Stimulated activated CD8-positive, alpha-beta memory T cell treated with anti-CD3 and anti-CD28 coated beads, Interleukin-7, amount 100 ng/mL, for 48 hours (primary cell): Measurements from ENCODE around the gene CDC73.
"Not testable (repeated sequence)": the region's sequence is repeated elsewhere in the genome, so short reads cannot be mapped to it uniquely, and the experiment has no call there.

Experiments used
- DNase-seq, 2 donors: peaks; one replicate each; pipeline ENCODE4 v3.0.0-alpha.2; 2020; ENCODE audit warnings: low read depth in 1 of 2; ENCODE audit errors: extremely low read depth in 1 of 2

Gene CDC73

DNA sequence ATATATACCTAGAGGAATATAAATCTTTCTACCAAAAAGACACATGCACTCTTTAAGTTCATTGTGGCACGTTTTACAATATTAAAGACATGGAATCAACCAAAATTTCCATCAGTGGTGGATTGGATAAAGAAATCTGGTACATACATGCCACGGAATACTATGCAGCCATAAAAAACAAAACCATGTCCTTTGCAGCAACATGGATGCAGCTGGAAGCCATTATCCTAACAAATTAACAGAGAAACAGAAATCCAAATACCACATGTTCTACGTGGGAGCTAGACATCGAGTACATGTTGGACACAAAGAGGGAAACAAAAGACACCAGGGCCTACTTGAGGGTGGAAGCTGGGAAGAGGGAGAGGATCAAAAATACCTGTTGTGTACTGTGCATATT, 97.6 kb downstream of the CDC73 start:
- no peak for DNase-seq

DNA sequence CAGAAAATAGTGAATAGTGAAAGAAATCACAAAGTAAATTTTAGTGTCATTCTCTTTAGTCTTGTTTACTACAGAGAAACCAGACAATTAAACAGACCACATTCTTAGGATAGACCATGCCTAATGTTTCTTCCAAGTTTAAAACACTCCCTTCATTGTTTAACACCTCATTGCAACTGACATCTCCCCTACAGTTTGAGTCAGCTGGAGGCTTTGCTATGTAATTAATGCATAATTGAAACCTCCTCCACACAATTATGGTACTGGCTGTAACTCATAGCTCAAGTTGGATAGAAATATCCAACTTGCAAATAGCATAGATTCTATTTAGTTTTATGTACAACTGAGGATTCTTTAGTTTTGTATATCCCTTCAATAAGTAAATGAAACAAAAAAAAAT, 99.8 kb downstream of the CDC73 start:
- DNase-seq, result no peak

DNA sequence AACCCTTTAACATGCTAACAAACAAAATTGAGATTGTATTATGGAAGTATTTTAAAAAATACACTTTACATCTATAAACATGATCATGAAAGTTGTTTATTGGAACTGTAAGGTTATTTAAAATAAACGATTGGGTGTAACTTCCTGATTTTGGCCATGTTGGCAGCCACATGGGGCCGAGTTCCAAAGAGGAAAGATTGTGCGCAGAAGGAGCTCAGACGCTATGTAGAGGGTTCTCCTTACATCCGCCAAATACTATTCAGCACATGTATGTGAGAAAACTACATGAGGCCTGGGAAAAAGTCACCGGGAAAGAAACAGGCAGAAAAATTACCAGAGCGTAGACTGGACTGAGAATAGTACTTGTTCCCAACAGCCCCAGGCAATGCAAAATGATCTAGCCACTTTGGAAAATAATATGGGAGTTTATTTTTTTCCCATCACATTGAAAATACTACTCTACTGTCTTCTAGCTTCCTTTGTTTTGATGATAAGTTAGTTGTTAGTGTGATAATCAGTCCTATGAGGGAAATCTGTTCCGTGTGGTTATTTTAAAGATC, 100.3 kb downstream of the CDC73 start:
- no peak for DNase-seq

DNA sequence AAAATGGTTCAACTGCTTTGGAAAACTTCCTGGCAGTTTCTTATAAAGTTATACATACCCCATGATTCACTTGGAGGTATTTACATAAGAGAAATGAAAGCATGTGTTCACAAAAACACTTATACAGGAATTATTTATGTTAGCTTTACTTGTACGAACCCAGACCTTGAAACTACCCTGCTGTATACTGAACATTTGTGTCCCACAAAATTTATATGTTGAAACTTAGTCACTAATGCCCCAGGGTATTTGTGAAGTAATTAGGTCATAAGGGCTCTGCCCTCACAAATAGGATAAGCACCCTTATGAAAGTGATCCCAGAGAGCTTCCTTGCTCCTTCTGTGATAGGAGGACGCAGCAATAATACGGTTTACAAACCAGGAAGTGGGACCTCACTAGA, 107.3 kb downstream of the CDC73 start:
- DNase-seq, result no peak

DNA sequence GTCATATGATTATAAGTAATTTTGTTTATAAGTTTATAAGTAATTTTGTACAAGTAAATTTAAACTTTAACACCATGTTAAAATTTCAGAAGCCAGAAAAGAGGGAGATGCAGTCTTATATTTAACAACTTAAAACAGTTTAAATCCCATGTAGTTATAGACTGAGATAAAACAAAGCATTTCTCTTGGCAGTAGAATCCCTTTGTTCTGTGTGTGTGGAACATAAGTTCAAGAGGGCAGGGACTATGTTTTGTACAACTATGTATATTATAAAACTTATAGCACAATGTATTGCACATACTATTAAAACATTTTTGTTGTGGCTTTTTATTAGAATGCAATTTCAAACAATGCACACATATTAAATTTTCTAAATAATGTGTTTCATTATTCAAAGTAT, 109.3 kb downstream of the CDC73 start:
- not testable (repeated sequence) for DNase-seq

DNA sequence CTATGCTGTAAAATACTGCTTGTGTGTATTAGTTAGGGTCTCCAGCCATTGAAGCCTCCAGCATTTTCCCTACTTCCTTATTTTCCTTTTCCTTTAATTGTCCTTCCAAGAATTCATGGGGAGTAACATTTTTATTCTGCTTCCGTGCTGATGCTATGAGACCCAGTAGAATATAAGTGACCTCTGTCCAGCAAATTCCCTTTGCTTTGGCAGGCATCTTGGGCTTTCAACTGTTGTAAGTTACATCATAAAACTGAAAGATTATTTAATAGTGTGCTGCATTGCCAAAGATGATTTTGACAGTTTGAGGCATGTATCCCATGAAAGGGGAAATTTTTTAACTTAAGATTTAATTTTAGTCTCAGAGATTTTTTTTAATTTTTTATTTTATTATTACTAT, 112.7 kb downstream of the CDC73 start:
- no peak for DNase-seq

DNA sequence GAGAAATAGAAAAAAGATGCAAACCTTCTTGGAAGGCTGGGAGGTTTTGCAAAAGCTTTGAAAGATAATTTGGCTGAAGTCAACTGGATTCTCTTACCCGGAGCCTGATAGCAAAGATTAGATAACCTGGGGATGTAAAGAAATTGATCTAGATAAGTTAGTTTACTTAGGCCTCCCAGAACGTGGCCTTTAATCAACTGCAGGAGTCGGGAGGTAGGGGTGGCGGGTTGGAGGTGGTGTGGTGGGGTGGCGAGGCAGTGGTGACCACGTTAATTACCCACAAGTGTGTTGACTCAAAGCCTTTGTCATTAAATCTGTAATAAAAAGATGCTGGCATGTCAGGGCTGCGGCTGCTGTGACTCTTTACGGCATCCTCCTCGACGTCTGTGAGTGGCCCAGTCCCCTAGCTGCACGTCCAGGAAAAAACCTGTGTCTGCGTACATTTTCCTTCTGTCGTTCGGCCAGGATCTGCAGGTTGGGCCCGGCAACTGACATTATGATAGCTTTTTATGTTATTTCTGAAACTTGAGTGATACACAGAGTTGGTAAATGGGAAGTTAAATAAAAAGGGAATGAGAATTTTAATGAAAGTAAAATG, 115.6 kb downstream of the CDC73 start:
- DNase-seq, result no peak

DNA sequence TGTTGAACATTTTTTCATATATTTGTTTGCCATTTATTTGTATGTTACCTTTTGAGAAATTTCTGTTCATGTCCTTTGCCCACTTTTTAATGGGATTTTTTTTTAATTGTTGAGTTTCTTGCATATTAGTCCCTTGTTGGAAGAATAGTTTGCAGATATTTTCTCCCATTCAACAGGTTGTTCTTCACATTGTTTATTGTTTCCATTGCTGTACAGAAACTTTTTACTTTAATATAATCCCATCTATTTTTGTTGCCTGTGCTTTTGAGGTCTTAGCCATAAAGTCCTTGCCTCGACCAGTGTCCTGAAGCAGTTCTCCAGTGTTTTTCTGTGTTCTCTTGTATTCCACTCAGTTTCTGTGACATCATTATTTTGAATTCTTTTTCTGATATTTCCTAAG, 118.8 kb downstream of the CDC73 start:
- no peak for DNase-seq

DNA sequence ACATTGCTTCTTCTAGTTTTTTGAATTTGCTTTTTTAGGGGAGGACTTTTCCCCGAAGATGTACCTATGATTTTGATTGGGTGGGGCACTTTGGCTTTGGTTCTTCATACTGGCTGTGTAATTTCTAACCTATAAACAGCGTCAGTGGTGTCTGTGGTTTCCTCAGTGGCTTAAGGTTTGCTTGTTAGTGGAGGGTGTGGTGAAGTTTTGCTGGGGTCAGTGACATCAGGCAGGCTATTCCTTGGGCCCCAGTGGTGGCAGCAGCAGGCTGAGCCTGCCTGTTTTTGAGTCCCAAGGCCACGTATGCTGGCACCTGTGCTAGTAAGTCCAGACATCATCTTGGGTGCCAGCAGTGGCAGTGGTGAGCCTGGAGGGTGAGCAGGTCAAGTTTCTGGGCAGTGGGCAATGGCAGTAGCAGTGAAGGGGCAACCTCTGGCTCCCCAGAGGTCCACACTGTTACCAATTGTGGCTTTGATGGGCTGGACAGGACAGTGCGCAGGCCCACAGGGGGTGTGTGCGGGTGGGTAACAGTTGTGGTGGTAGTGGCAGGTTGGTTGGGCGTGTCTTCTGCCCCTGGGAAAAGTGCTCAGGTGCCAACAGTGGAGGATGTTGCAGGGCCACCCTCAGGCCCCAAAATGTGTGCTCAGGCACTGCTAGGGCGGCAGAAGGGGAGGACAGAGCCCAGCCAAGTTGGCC, 119.4 kb downstream of the CDC73 start:
- DNase-seq, result no peak

DNA sequence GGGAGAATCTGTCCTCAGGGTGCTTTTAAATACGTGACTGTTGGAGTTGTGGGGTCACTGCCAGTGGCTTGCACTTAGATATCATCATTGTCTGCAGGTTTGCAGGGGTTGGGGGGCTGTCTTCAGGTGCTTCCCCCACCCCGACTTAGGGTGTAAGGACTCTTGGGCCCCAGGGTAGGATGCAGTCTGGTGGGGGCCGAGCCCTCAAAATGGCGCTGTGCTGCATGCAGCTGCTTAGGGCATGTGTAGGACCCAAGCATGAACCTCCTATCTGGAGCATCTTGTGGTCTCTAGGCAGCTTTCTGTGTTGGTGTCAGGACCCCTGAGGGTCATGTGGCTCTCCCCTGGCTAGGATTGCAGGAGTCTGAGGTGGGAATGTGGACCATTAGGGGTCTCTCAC, 120.2 kb downstream of the CDC73 start:
- DNase-seq, result no peak

DNA sequence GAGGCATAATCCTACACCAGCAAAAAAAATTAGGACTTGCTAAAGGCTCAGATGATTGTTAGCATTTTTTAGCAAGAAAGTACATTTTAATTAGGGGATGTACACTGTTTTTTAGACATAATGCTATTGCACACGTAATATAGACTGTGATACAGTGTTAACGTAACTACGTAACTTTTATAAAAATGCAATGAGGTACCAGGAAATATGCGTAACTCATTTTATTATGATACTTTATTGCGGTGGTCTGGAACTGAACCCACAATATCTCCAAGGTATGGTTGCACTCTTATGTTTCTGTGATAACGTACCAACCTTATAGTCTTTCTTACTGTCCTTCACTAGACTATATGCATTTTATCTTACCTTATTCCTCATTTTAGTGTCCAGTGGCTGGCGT, 127.4 kb downstream of the CDC73 start:
- DNase-seq, result no peak

DNA sequence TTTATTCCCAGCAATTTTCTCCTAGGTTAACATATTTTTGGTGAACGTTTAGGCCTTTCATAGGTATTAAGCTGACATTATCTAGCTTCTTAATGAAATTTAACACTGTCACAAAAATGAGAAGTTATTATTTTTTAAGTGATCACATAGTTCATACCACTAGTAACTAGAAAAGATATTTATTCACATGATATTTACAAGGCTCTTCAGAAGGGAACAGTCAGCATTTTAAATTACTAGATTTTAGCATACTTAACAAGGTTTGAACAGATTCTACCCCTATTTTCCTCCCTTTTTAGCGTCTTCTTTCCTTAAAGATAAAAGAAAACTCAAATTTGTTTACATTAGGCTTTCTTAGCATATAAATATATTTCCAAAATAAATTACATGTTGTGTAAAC, 130.1 kb downstream of the CDC73 start:
- no peak for DNase-seq

DNA sequence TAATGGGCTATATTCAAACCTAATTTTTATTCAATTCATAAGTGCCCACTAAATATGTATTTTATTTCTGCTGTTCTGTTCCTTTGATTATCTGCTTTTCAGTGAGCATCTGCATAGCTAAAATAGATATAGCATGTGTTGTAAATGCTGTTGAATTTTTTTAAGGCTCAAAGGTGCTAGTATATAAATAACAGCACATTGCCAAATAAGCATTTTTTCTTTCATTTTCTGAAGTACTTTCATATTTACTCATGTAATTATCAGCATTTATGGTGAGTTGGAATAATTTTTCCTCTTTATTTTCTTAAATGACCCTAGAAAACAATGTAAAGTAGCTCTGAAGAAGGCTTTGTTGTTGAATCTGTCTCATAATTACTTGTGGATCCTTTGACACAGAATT, 134.2 kb downstream of the CDC73 start:
- no peak for DNase-seq

DNA sequence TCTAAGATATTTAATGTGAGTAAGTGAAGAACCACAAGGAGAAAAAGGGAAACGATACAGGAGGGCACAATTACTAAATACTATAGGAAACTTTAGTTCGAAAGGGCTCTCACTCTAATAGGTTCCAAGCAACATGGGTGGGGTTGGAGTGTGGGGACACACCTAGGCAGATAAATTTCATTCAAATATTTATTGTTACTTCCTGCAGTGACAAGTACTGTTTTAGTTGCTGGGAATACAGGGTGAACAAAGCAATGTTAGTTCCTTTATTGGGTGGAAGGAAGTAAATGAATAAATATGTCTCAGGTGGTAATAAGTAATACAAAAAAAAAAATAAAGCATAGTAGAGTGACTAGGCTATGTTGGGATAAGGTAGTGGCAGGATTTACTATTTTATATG, 137.8 kb downstream of the CDC73 start:
- no peak for DNase-seq

DNA sequence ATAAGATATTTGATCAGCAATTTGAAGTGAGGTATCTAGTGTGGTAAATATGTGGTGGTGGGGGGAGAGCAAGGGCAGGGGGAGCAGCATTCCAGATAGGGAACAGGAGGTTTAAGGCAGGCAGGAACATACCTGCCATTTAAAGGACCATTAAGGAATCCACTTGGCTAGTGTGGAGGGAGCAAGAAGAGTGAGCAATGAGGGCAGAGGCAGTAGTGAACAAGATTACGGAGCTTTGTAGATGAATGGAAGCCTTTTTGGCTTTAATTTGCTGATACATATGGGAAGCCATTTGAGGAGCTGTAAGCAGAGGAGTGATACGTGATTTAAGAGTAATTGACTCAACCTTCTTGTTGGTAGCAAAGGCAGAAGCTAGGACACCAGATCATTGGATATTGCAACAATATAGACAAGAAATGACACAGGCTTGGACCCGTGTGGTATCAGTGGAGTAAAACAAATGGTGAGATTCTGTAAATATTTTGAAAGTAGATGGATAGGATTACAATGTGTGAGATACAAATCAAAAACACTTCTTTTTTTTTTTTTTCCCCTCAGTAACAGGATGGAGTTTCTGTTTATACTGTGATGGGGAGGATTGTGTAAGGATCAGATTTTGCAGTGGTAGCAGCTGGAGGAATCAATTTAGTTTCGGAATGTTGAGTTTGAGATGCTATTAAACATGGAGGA, 138.4 kb downstream of the CDC73 start:
- DNase-seq, result no peak

DNA sequence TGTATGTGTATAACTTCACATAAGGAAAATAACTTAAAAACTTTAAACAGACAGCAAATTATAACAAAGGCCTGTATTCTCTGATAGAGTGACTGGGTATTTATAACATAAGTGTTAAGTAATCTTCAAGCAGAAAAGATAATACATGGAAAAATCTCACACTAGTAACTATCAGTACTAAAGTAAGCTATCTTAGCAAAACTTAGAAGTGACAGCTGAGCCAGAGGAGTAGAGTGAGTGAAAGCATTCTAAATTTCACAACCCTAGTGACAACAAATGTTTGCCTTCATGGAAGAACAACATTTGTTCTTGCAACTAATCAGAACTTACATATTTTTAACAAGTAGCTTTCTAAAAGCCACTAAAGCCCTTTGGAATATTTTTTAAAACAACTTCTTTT, 139.1 kb downstream of the CDC73 start:
- DNase-seq, result no peak

DNA sequence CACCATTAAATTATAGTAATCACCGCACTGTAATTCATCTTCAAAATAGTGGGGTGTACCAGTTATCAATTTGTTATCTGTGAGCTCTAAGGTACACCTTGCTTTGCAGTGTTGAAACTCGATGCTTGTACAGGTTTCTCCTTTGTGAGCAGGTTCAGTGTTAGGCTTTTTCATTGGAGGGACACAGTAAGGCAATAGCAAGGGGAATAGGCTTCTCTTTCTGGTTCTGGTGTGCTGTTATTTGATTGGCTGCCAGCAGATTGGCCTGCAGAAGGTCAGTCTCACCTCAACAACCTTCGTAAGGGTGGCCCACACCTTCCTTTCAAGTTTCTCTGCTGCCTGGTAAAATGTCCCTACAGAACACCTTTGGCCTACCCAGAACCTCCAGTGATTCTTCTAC, 140.8 kb downstream of the CDC73 start:
- no peak for DNase-seq

DNA sequence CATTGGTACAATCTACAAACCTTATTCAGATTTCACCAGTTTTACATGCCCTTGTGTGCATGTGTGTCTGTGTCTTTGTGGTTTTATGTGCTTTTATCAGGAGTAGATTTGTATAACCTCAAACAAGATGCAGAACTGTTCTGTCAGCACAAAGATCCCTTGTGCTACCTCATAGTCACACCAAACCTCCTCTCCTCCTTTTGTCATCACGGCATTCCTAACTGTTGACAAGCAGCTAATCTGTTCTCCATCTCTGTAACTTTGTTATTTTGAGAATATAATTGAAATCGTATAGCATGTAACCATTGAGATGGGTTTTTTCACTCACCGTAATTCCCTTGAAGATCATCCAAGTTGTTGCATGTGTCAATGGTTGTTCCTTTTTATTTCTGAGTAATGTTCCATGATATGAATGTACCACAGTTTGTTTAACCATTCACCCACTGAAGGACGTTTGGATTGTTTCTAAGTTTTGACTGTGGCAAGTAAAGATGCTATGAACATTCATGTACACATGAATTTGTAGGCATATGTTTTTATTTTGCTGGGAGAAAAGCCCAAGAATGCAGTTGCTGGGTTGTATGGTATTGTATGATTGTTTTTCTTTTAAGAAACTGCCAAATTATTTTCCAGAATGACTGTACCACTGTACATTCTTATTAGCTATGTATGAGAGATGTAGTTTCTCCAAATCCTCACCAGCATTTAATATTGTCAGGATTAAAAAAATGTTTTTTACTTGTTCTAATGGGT, 142.7 kb downstream of the CDC73 start:
- DNase-seq, result no peak

DNA sequence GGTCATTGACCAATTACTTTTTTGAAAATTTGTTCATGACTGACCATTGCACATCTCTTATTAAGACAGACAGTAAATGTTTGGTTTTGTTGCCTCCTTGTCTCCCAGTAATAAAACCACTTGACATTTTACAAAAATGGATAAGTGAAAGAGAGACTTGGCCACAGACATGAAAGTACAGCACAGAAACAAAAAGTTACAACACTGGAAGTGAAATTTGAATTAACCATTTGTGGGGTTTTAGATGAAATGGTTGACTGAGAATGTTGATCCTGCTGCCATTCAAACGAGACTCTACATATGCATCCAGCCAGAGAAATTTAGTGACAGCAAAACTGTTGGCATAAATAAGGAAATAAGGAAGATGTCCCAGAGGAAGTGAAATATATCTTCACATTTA, 143.9 kb downstream of the CDC73 start:
- DNase-seq, result no peak

DNA sequence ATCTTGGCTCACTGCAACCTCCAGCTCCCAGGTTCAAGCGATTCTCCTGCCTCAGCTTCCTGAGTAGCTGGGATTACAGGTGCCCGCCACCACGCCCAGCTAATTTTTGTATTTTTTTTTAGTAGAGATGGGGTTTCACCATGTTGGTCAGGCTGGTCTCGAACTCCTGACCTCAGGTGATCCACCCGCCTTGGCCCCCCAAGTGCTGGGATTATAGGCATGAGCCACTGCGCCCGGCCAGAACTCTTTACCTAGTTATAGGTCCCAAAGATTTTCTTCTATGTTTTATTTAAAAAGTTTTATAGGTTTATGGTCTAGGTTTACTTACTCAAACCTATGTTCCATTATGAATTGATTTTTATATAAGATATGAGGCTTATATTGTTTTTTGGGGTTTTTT, 145.0 kb downstream of the CDC73 start:
- not testable (repeated sequence) for DNase-seq

DNA sequence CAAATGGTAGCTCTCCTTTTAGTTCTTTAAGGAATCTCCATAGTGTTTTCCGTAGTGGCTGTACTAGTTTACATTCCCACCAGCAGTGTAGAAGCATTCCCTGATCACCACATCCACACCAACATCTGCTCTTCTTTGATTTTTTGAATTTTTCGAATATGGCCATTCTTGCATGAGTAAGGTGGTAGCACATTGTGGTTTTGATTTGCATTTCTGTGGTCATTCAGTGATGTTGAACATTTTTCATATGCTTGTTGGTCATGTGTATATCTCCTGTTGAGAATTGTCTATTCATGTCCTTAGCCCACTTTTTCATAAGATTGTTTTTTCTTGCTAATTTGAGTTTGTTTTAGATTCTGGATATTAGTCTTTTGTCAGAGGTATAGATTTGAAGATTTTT, 149.2 kb downstream of the CDC73 start:
- no peak for DNase-seq
